Retinal pigment epithelial cell (primary cell): ENCODE data around the gene LARP4B.

Experiments used
- DNase-seq: peaks from one replicate; pipeline ENCODE4 v3.0.0-alpha.2; 2010; ENCODE audit warnings: low read depth
- H3K4me3 ChIP-seq: 2 replicates; pipeline ENCODE4 v1.5.1; 2011; ENCODE audit warnings: mild to moderate bottlenecking, low read length, control low read depth, moderate library complexity
- CTCF ChIP-seq: conservative IDR thresholded peaks from 2 replicates; pipeline ENCODE4 v1.5.1; 2011; ENCODE audit warnings: low read depth, low read length, control low read depth, inconsistent platforms

Gene LARP4B

DNA sequence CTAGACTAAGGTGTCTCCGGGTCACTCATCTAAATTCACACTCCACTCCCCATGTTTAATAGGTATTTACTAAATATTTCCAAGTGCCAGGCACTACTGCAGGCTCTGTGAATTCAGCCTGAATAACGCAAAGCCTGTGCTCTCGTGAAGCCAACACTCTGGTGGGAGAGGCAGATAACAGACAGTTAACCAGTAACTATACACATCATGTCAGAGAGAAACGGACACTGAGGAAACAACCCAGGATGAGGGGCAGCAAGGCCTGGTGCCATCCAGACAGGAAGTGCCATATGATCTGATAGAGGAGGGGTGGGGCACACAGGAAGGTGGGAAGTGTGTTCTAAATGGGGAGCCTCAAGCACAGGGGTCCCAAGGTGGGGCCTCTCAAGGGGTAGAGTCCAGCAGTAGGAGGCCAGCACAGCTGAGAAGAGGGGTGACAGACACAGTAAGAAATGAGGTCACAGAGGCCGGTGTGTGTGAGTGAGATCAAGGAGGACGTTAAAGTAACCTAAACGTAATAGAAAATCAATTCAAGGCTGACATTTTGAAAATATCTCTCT, 85.3 kb downstream of the LARP4B start:
- no peak overlapping the region for H3K4me3 ChIP-seq
- DNase-seq: no peak
- no peak for TF ChIP-seq CTCF

DNA sequence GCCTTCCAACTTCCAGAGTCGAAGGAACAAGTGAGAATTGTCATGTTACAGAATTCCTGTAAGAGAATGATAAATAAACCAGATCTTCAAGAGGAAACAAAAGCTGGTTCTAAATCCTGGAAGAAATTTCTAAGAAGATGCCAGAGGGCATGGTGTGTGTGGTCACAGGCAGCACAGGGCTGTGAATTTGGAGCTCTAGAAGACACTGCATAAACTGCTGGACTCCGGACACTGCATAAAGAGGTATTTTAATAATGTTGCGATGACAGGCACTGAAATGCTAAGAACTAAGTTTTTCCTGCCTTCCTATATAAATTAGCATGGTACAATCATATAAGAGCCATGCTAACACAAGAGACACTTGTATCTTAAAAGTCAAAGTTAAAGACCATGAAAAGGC, 86.0 kb downstream of the LARP4B start:
- no peak for TF ChIP-seq CTCF
- no peak overlapping the region for H3K4me3 ChIP-seq
- DNase-seq: no peak

- no peak for DNase-seq
- TF ChIP-seq CTCF: no peak
- H3K4me3 ChIP-seq: no peak overlapping the region
Measured at GRCh38 chr10:844552-844951, 87.0 kb downstream of the LARP4B start.

- no peak overlapping the region for H3K4me3 ChIP-seq
- no peak for TF ChIP-seq CTCF
- no peak for DNase-seq
Measured at GRCh38 chr10:843703-844102, 87.8 kb downstream of the LARP4B start.

DNA sequence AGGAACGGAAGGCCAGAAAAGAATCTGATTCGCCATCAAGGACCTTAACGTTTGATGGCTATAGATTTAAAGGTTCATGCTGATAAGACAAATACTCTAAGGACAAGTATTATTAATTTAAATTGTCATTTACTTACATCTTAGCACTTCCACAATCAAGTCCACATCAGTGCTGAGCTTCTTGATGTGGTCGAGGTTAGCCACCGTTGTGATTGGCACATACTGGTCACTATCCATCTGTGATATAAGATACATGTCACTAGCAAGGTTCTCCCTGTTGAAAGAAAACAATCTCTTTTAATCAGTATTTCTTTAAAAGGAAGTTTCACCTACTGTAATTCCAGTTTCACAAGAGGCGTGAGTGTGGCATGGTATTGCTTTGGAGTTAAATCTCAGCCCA, 88.7 kb downstream of the LARP4B start:
- no peak for TF ChIP-seq CTCF
- no peak for DNase-seq
- H3K4me3 ChIP-seq: no peak overlapping the region

- TF ChIP-seq CTCF: no peak
- no peak for DNase-seq
Measured at GRCh38 chr10:841535-841934, 90.0 kb downstream of the LARP4B start.

DNA sequence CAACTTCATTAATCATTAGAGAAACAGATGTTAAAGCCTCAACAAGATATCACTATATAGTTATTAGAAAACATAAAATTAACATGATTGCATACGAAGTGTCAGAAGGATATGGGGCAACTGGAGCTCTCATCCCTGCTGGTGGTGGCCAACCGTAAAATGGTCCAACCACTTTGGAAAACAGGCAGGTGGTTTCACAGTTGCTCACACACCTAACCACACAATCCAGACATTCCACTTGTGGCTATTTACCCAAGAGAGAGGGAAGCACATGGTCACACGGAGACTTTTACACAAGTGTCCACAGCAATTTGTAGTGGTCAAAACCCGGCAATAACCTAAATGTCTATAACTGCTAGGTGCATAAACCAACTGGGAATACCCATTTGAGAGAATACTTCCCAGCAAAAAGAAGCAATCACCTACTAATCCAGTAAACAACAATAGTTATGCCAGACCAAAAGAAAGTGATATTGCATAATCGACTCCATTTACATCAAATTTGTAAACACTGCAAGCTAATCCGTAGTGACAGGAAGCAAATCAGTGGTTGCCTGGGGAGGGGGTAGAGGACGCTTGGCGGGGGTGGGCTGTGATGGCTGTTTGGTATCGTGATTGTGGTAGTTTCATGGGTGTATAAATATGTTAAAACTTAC, 91.8 kb downstream of the LARP4B start:
- no peak for DNase-seq
- TF ChIP-seq CTCF: no peak
- no peak overlapping the region for H3K4me3 ChIP-seq

More at GRCh38 chr10:841535-841934, 90.0 kb downstream of the LARP4B start:
- H3K4me3 ChIP-seq: no peak overlapping the region
